Esophagus muscularis mucosa (tissue), 4 donors: ENCODE results near the gene RALY. TPM values are rescaled to one million over a fixed set of nuclear protein-coding genes. Genes with fewer than 3 reads are reported as not detected.

ENCODE experiments used
- DNase-seq: peaks from one replicate; pipeline ENCODE4 v3.0.0-alpha.2; 2017; ENCODE audit errors: extremely low spot score
- H3K27ac ChIP-seq, 4 donors: fragments of 200-600 bp; sonication (generic); replicated peaks in 1 of 4; 1 replicate in 3 of 4; 2 replicates in 1 of 4; pipeline ENCODE4 v1.5.1; 2016 to 2019; ENCODE audit warnings: mild to moderate bottlenecking in 1 of 4
- H3K27me3 ChIP-seq, 4 donors: fragments of 200-600 bp; sonication (generic); one replicate each; pipeline versions ENCODE4 v1.5.1 to v1.6.0; 2016 to 2019
- H3K36me3 ChIP-seq, 4 donors: fragments of 200-600 bp; sonication (generic); one replicate each; pipeline ENCODE4 v1.5.1; 2016 to 2019
- H3K4me1 ChIP-seq, 4 donors: fragments of 200-600 bp; sonication (generic); one replicate each; pipeline ENCODE4 v1.5.1; 2016 to 2019
- H3K4me3 ChIP-seq, 4 donors: fragments of 200-600 bp; sonication (generic); 1 replicate in 2 of 4; 2 replicates in 2 of 4; pipeline ENCODE4 v1.5.1; 2016 to 2019; ENCODE audit warnings: mild to moderate bottlenecking in 4 of 4, moderate library complexity in 1 of 4
- H3K9me3 ChIP-seq, 4 donors: fragments of 200-600 bp; sonication (generic); 1 replicate in 3 of 4; 2 replicates in 1 of 4; pipeline ENCODE4 v1.5.1; 2016 to 2019
- CTCF ChIP-seq, 3 experiments: fragments of 200-600 bp in 2 of 3; fragments of 450-650 bp in 1 of 3; sonication (generic) in 2 of 3; IDR thresholded peaks; one replicate each; pipeline ENCODE4 v1.5.1; 2017 to 2019; ENCODE audit warnings: antibody characterized with exemption in 3 of 3, mild to moderate bottlenecking in 2 of 3, moderate library complexity in 1 of 3
- EP300 ChIP-seq: sonication (generic); formaldehyde crosslinking; IDR thresholded peaks from one replicate; pipeline ENCODE4 v1.6.1; 2017; ENCODE audit warnings: antibody characterized with exemption
- POLR2A ChIP-seq: fragments of 450-650 bp; IDR thresholded peaks from one replicate; pipeline ENCODE4 v1.6.1; 2017; ENCODE audit warnings: antibody characterized with exemption, moderate library complexity, mild to moderate bottlenecking, low read depth
- POLR2AphosphoS5 ChIP-seq, 2 donors: sonication (generic); formaldehyde crosslinking; IDR thresholded peaks; one replicate each; pipeline ENCODE4 v1.6.1; 2017; ENCODE audit warnings: antibody characterized with exemption in 2 of 2
- WGBS: methylation state at CpG from one replicate; pipeline ENCODE4 v1.1.5; 2018; 5-methylcytosine and 5-hydroxymethylcytosine counted together
- intact Hi-C: fragments of 100-400 bp; cut with DNase I; formaldehyde crosslinking; loops from one replicate; pipeline ENCODE4 v1.15.1; 2023
- total RNA-seq, 4 donors: library from RNA; depleted of rRNA; stranded (reverse); fragments of >200 nt; gene quantifications; one replicate each; pipeline versions ENCODE4 v1.1.0 to v1.2.1, GENCODE V29; 2016

Gene RALY
- total RNA-seq, 4 donors from 2014 or later = 114 to 121 (median 117) TPM

DNA sequence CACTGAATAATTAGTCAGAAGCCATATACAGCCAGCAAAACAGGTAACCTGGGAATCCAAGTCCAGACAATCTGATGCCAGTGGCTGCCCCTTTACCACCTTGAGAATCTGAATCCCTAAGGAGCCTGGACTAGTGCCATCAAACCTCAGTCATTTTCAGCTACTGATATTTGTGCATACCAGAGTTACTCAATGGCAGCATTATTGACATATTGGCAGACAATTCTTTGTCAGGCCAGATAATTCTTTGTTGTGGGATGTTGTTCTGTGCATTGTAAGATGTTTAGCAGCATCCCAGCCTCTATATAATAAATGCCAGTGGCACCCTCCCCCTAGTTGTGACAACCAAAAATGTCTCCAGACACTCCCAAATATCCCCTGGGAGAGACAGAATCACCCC lies 121.5 kb downstream of the RALY start:
- no peaks in the 10 kb centered on the region for H3K27me3 ChIP-seq
- TF ChIP-seq POLR2AphosphoS5 (IDR thresholded peaks at IDR 0.05) (no peak), EP300 (no peak), CTCF (IDR thresholded peaks at IDR 0.05) (no peak)
- intact Hi-C loops = no loop called here
- H3K36me3 ChIP-seq = no peaks in the 10 kb centered on the region
- H3K27ac ChIP-seq = no peak overlapping the region
- H3K4me3 ChIP-seq = no peak overlapping the region
- DNase-seq = no peak
- H3K4me1 ChIP-seq = peaks cover 8 to 18% (median 18%) of the 10 kb centered on the region in 4 donors
- H3K9me3 ChIP-seq = no peaks in the 10 kb centered on the region

- Histone ChIP-seq H3K27ac (no peak overlapping the region), H3K36me3 (no peaks in the 10 kb centered on the region), H3K9me3 (no peaks in the 10 kb centered on the region), H3K4me3 (no peak overlapping the region), H3K27me3 (no peaks in the 10 kb centered on the region), H3K4me1 (no peaks in the 10 kb centered on the region)
- 90% methylated on average over 2 of the region's 2 CpGs for WGBS
- intact Hi-C loops = no loop called here
- no peak for TF ChIP-seq EP300
- no peak for TF ChIP-seq POLR2AphosphoS5 (IDR thresholded peaks at IDR 0.05)
- no peak for TF ChIP-seq CTCF (IDR thresholded peaks at IDR 0.05)
- no peak for TF ChIP-seq POLR2A
- DNase-seq = no peak
These were observed 126.5 kb downstream of the RALY start for GRCh38 chr20:34120213-34120612.

GRCh38 chr20:34122274-34122980 lies 128.7 kb downstream of the RALY start:
- H3K9me3 ChIP-seq = no peaks in the 10 kb centered on the region
- WGBS = 91% methylated on average over 34 of the region's 43 CpGs
- H3K27ac ChIP-seq = no peak overlapping the region
- no peak for DNase-seq
- no peaks in the 10 kb centered on the region for H3K36me3 ChIP-seq
- H3K4me3 ChIP-seq = no peak overlapping the region
- intact Hi-C loops = no loop called here
- no peaks in the 10 kb centered on the region for H3K27me3 ChIP-seq
- H3K4me1 ChIP-seq = no peaks in the 10 kb centered on the region
- TF ChIP-seq POLR2AphosphoS5 (IDR thresholded peaks at IDR 0.05) (no peak), EP300 (no peak), POLR2A (no peak), CTCF (IDR thresholded peaks at IDR 0.05) (no peak)

GRCh38 chr20:34123309-34123708 lies 129.6 kb downstream of the RALY start:
- Histone ChIP-seq H3K36me3 (no peaks in the 10 kb centered on the region), H3K4me1 (no peaks in the 10 kb centered on the region), H3K27ac (no peak overlapping the region), H3K4me3 (no peak overlapping the region), H3K27me3 (no peaks in the 10 kb centered on the region), H3K9me3 (no peaks in the 10 kb centered on the region)
- no peak for TF ChIP-seq POLR2AphosphoS5 (IDR thresholded peaks at IDR 0.05)
- TF ChIP-seq EP300 = no peak
- no peak for TF ChIP-seq CTCF (IDR thresholded peaks at IDR 0.05)
- TF ChIP-seq POLR2A = no peak
- intact Hi-C loops = no loop called here
- no peak for DNase-seq
